Body of pancreas (tissue), 4 donors: ENCODE results near the gene EVA1C. TPM values are rescaled to one million over a fixed set of nuclear protein-coding genes. Genes with fewer than 3 reads are reported as not detected.
"Not testable (repeated sequence)": the region's sequence is repeated elsewhere in the genome, so short reads cannot be mapped to it uniquely, and the experiment has no call there.

ENCODE experiments used
- ATAC-seq: fragments of 150-250 bp; one replicate; pipeline ENCODE4 v1.9.1; 2016
- DNase-seq, 4 donors: peaks; one replicate each; pipeline ENCODE4 v3.0.0-alpha.2; 2019
- H3K27ac ChIP-seq, 4 donors: fragments of 200-600 bp; sonication (generic); 1 replicate in 3 of 4; 2 replicates in 1 of 4; pipeline versions ENCODE4 v1.5.1 to v1.6.1; 2016 to 2019; ENCODE audit warnings: mild to moderate bottlenecking in 1 of 4, mixed read lengths in 1 of 4, moderate library complexity in 1 of 4
- H3K27me3 ChIP-seq, 2 donors: fragments of 200-600 bp; sonication (generic); one replicate each; pipeline ENCODE4 v1.6.0; 2016; ENCODE audit warnings: mild to moderate bottlenecking in 1 of 2
- H3K36me3 ChIP-seq, 2 donors: fragments of 200-600 bp; sonication (generic); replicated peaks in 1 of 2; 2 replicates each; pipeline ENCODE4 v1.5.1; 2016; ENCODE audit warnings: low read depth in 2 of 2; ENCODE audit not compliant: insufficient read depth in 1 of 2
- H3K4me1 ChIP-seq: fragments of 200-600 bp; sonication (generic); one replicate; pipeline ENCODE4 v1.6.0; 2016
- H3K4me3 ChIP-seq, 2 donors: fragments of 200-600 bp; sonication (generic); 1 replicate in 1 of 2; 2 replicates in 1 of 2; pipeline ENCODE4 v1.5.1; 2016 to 2019
- H3K9me3 ChIP-seq, 3 donors: fragments of 200-600 bp; sonication (generic); 1 replicate in 2 of 3; 2 replicates in 1 of 3; pipeline ENCODE4 v1.5.1; 2016
- CTCF ChIP-seq, 7 experiments: fragments of 450-650 bp in 4 of 7; fragments of 200-600 bp in 3 of 7; sonication (generic) in 3 of 7; IDR thresholded peaks; one replicate each; pipeline ENCODE4 v1.5.1; 2016 to 2019; ENCODE audit warnings: antibody characterized with exemption in 7 of 7
- POLR2A ChIP-seq, 3 donors: fragments of 450-650 bp; IDR thresholded peaks; one replicate each; pipeline ENCODE4 v1.6.1; 2016; ENCODE audit warnings: antibody characterized with exemption in 3 of 3, mild to moderate bottlenecking in 2 of 3
- WGBS, 2 donors: methylation state at CpG; one replicate each; pipeline ENCODE4 v1.1.5; 2017; 5-methylcytosine and 5-hydroxymethylcytosine counted together
- intact Hi-C: fragments of 100-400 bp; cut with DNase I; formaldehyde crosslinking; loops from one replicate; pipeline ENCODE4 v1.15.1; 2023
- total RNA-seq, 2 donors: library from RNA; depleted of rRNA; stranded (reverse); fragments of >200 nt; gene quantifications; one replicate each; pipeline ENCODE4 v1.1.0, GENCODE V29; 2016

Gene EVA1C
- total RNA-seq, 2 donors from 2014 or later = 16.5 to 24.4 TPM

- Histone ChIP-seq H3K4me3 (no peak overlapping the region), H3K9me3 (no peaks in the 10 kb centered on the region), H3K4me1 (no peaks in the 10 kb centered on the region), H3K27ac (no peak overlapping the region), H3K27me3 (no peaks in the 10 kb centered on the region), H3K36me3 (peaks cover 19 to 24% of the 10 kb centered on the region in 2 donors)
- TF ChIP-seq POLR2A (IDR thresholded peaks at IDR 0.05) (no peak), CTCF (IDR thresholded peaks at IDR 0.05) (no peak)
- DNase-seq (no peak), ATAC-seq (no peak)
- 92 to 93% methylated on average over 1 of the region's 1 CpG for WGBS, 2 donors
- intact Hi-C loops = no loop called here
Observed at GRCh38 chr21:32367158-32367557, 45.3 kb upstream of the EVA1C start.

- TF ChIP-seq POLR2A (IDR thresholded peaks at IDR 0.05) (no peak), CTCF (IDR thresholded peaks at IDR 0.05) (no peak)
- DNase-seq (no peak), ATAC-seq (no peak)
- no peaks in the 10 kb centered on the region for H3K27me3 ChIP-seq
- intact Hi-C loops = no loop called here
- 81 to 93% methylated on average over 9 of the region's 9 CpGs for WGBS, 2 donors
- peaks cover 18 to 20% of the 10 kb centered on the region in 2 donors for H3K36me3 ChIP-seq
- no peaks in the 10 kb centered on the region for H3K4me1 ChIP-seq
- H3K9me3 ChIP-seq = no peaks in the 10 kb centered on the region
- H3K4me3 ChIP-seq = no peak overlapping the region
- H3K27ac ChIP-seq = no peak overlapping the region
Observed at GRCh38 chr21:32368386-32368785, 44.1 kb upstream of the EVA1C start.

- H3K4me3 ChIP-seq, H3K27me3 ChIP-seq, ATAC-seq, intact Hi-C loops, DNase-seq, H3K9me3 ChIP-seq, H3K27ac ChIP-seq, H3K4me1 ChIP-seq: not testable (repeated sequence)
- peaks cover 18 to 20% of the 10 kb centered on the region in 2 donors for H3K36me3 ChIP-seq
- WGBS, 2 donors = 73 to 87% methylated on average over 1 of the region's 1 CpG
Observed at GRCh38 chr21:32368961-32369360, 43.5 kb upstream of the EVA1C start.

GRCh38 chr21:32370998-32371766 is 41.3 kb upstream of the EVA1C start:
- TF ChIP-seq POLR2A (IDR thresholded peaks at IDR 0.05) = no peak
- TF ChIP-seq CTCF (IDR thresholded peaks at IDR 0.05) = no peak
- Histone ChIP-seq H3K36me3 (peaks cover 13 to 17% of the 10 kb centered on the region in 2 donors), H3K4me3 (no peak overlapping the region), H3K27me3 (no peaks in the 10 kb centered on the region), H3K9me3 (no peaks in the 10 kb centered on the region), H3K27ac (peak overlapping the region in 1 of 4 donors; percentile 15), H3K4me1 (no peaks in the 10 kb centered on the region)
- intact Hi-C loops = no loop called here
- ATAC-seq = no peak
- WGBS, 2 donors = 78 to 80% methylated on average over 6 of the region's 6 CpGs
- no peak for DNase-seq

- Histone ChIP-seq H3K4me3 (no peak overlapping the region), H3K27ac (peak overlapping the region in 1 of 4 donors; percentile 46), H3K27me3 (no peaks in the 10 kb centered on the region), H3K36me3 (peaks cover 6 to 16% of the 10 kb centered on the region in 2 donors), H3K9me3 (no peaks in the 10 kb centered on the region), H3K4me1 (no peaks in the 10 kb centered on the region)
- ATAC-seq = peak; percentile 21
- intact Hi-C loops = no loop called here
- no peak for DNase-seq
- WGBS, 2 donors = 67 to 75% methylated on average over 6 of the region's 6 CpGs
- TF ChIP-seq POLR2A (IDR thresholded peaks at IDR 0.05) (no peak), CTCF (IDR thresholded peaks at IDR 0.05) (no peak)
Observed at GRCh38 chr21:32371913-32372314, 40.6 kb upstream of the EVA1C start.
